Psoas muscle (tissue), 8 donors: ENCODE data around the gene UBA5. TPM values are rescaled to one million over a fixed set of nuclear protein-coding genes. Genes with fewer than 3 reads are reported as not detected.
A peak's percentile ranks its signal among the peaks of the same experiment; 100 is the strongest.
"Not testable (repeated sequence)": the region's sequence is repeated elsewhere in the genome, so short reads cannot be mapped to it uniquely, and the experiment has no call there.

ENCODE experiments used
- ATAC-seq, 4 donors: fragments of 200-7000 bp; cut with Tn5 transposase; one replicate each; pipeline ENCODE4 v1.9.1; 2020; ENCODE audit warnings: moderate library complexity in 3 of 4, mild to moderate bottlenecking in 2 of 4
- DNase-seq, 2 donors: peaks; one replicate each; pipeline ENCODE4 v3.0.0-alpha.2; 2020
- H3K27ac ChIP-seq: fragments of 200-600 bp; one replicate; pipeline ENCODE4 v1.8.0; 2022
- H3K27me3 ChIP-seq, 3 donors: fragments of 200-600 bp in 1 of 3; one replicate each; pipeline versions ENCODE4 v1.6.1 to v1.8.0; 2013 to 2022; ENCODE audit warnings: low read length in 2 of 3, mild to moderate bottlenecking in 2 of 3, moderate library complexity in 1 of 3; ENCODE audit not compliant: insufficient read depth in 3 of 3
- H3K36me3 ChIP-seq, 2 donors: fragments of 200-600 bp in 1 of 2; one replicate each; pipeline versions ENCODE4 v1.6.1 to v1.8.0; 2013 to 2022; ENCODE audit warnings: low read depth in 1 of 2, mild to moderate bottlenecking in 1 of 2, moderate library complexity in 1 of 2; ENCODE audit not compliant: insufficient read depth in 1 of 2
- H3K4me1 ChIP-seq: fragments of 200-600 bp; one replicate; pipeline ENCODE4 v1.8.0; 2022
- H3K4me3 ChIP-seq: fragments of 200-600 bp; one replicate; pipeline ENCODE4 v1.8.0; 2022; ENCODE audit warnings: mild to moderate bottlenecking
- H3K9me3 ChIP-seq: fragments of 200-600 bp; one replicate; pipeline ENCODE4 v1.8.0; 2022
- WGBS, 3 donors: extraction: QIAGEN DNeasy Blood & Tissue Kit; methylation state at CpG; one replicate each; pipeline versions ENCODE4 v1.1.6 to v1.1.7; 2013; 5-methylcytosine and 5-hydroxymethylcytosine counted together
- intact Hi-C, 2 donors: fragments of 100-400 bp; cut with DNase I; formaldehyde crosslinking; loops; one replicate each; pipeline versions ENCODE4 v1.11.0 to v1.14.2; 2022
- long read RNA-seq, 2 donors: library from polyadenylated mRNA; unstranded; transcript quantifications; one replicate each; pipeline ENCODE4 v2.0.0, GENCODE V29; 2021
- polyA plus RNA-seq, 3 donors: library from polyadenylated mRNA; stranded (reverse); fragments of 200-250 nt; gene quantifications; one replicate each; pipeline ENCODE4 v1.2.3, GENCODE V29; 2013
- total RNA-seq, 4 donors: library from RNA; stranded (reverse); fragmentation: NEBNext Ultra II Directional in 2 of 4; extraction: Animal tissue kit (Norgen Biotek cat#: 25700) in 2 of 4; gene quantifications; one replicate each; pipeline versions ENCODE4 v1.2.1 to v1.2.4, GENCODE V29; 2021 to 2023
- TF ChIP-seq, protein P1 (sequence below): fragments of 200-600 bp; IDR thresholded peaks from one replicate; pipeline ENCODE4 v1.8.0; 2022; ENCODE audit warnings: antibody characterized with exemption
- donor health status: healthy with polysubstance abuse.
- donor health status: DM: no; HTN: no; CAD: no; lungs with moderate emphysema.
- donor health status: Bipolar disorder and iron deficiency.
- donor health status: healthy.
- donor health status: DM: yes; HTN: yes; CAD: no.
- donor health status: DM: no; HTN: no; CAD: no.
- donor health status: DM: no; HTN: no; CAD: no.
- donor health status: DM: yes; HTN: yes; CAD: no.

UBA5 gene
- total RNA-seq (10 to 100 TPM; 22.2 to 29.2 (median 27.0) TPM), polyA plus RNA-seq (10 to 100 TPM; 16.2 to 31.1 (median 25.1) TPM)
- long read RNA-seq, donor 1, transcript UBA5-202 (12 exons, 3,705 nt), result major isoform, 18 of 24 reads
- long read RNA-seq, donor 1, partial matches to known transcripts, result 0 of 24 reads
- long read RNA-seq, donor 1, other reads (novel, unspliced or antisense), result 5 of 24 reads
- long read RNA-seq, donor 2, transcript UBA5-202 (12 exons, 3,705 nt), result major isoform, 88 of 105 reads
- long read RNA-seq, donor 2, partial matches to known transcripts, result 3 of 105 reads
- long read RNA-seq, donor 2, other reads (novel, unspliced or antisense), result 12 of 105 reads

DNA sequence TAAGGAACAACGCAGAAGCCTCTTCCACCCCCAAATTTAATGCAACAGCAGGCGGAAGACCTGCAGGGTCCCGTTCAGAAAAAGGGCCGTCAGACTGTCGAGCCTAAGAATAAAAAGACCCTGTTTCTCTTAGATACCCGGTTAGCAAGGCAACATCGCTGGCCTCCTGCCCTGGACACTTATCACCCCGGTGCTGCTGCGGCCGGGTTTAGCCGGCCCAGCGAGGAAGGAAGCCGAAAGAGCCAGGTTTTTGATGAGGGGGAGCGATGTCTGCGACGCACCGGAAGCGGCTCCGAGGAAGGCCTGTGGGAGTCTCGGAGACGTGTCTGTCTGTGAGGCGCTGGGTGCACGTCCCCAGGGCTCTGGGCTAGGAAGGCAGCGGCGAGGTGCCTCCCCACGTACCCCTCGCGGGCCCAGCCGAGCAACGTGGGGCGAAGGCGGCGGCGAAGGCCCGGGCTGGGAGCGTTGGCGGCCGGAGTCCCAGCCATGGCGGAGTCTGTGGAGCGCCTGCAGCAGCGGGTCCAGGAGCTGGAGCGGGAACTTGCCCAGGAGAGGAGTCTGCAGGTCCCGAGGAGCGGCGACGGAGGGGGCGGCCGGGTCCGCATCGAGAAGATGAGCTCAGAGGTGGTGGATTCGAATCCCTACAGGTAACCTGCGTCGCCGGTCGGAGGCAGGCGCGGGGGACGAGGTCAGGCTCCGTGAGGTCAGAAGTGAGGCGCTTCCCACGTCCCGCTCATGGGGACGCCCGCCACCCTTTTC, at the start of gene UBA5:
Gene UBA5, plus strand, starts transcription at position 278 of the 759 bp plus-strand sequence. Its CDS starts 209 bp downstream, at position 487.
- TF ChIP-seq, protein P1, sequence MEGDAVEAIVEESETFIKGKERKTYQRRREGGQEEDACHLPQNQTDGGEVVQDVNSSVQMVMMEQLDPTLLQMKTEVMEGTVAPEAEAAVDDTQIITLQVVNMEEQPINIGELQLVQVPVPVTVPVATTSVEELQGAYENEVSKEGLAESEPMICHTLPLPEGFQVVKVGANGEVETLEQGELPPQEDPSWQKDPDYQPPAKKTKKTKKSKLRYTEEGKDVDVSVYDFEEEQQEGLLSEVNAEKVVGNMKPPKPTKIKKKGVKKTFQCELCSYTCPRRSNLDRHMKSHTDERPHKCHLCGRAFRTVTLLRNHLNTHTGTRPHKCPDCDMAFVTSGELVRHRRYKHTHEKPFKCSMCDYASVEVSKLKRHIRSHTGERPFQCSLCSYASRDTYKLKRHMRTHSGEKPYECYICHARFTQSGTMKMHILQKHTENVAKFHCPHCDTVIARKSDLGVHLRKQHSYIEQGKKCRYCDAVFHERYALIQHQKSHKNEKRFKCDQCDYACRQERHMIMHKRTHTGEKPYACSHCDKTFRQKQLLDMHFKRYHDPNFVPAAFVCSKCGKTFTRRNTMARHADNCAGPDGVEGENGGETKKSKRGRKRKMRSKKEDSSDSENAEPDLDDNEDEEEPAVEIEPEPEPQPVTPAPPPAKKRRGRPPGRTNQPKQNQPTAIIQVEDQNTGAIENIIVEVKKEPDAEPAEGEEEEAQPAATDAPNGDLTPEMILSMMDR, result no peak
- peak; percentile 83 to 90 (median 86) for ATAC-seq
- WGBS, 3 donors, result 0% methylated on average over 53 to 64 of the region's 64 CpGs

DNA sequence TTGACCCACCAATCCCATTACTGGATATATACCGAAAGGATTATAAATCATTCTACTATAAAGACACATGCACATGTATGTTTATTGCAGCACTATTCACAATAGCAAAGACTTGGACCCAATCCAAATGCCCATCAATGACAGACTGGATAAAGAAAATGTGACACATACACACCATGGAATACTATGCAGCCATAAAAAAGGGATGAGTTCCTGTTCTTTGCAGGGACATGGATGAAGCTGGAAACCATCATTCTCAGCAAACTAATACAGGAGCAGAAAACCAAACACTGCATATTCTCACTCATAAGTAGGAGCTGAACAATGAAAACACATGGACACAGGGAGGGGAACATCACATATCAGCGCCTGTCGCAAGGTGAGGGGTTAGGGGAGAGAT, 44.8 kb upstream of the UBA5 start:
- not testable (repeated sequence) for H3K4me3 ChIP-seq, H3K9me3 ChIP-seq, H3K27ac ChIP-seq, DNase-seq, H3K27me3 ChIP-seq, ATAC-seq, H3K4me1 ChIP-seq
- H3K36me3 ChIP-seq, result peaks cover 0 to 19% of the 10 kb centered on the region in 2 donors
- WGBS, 3 donors, result 97 to 99% (median 98%) methylated on average over 3 of the region's 3 CpGs
- intact Hi-C loops, result loop anchor here in 1 of 2 donors (5.0 kb wide), 1 partner anchor 368 kb away; no protein-coding TSS in a partner anchor

More for the DNA sequence above, at the start of gene UBA5:
- H3K9me3 ChIP-seq, result no peaks in the 10 kb centered on the region
- peaks cover 21% of the 10 kb centered on the region for H3K4me1 ChIP-seq
- peak within 1 kb of the TSS; percentile 95 for H3K4me3 ChIP-seq
- H3K36me3 ChIP-seq, result peaks cover 0 to 7% of the 10 kb centered on the region in 2 donors
- peak within 1 kb of the TSS; percentile 85 for H3K27ac ChIP-seq
- DNase-seq, result peak; percentile 72 to 86
- intact Hi-C loops, result loop anchor here in 1 of 2 donors (10.0 kb wide), 1 partner anchor 55 kb away; no protein-coding TSS in a partner anchor
- no peaks in the 10 kb centered on the region for H3K27me3 ChIP-seq

DNA sequence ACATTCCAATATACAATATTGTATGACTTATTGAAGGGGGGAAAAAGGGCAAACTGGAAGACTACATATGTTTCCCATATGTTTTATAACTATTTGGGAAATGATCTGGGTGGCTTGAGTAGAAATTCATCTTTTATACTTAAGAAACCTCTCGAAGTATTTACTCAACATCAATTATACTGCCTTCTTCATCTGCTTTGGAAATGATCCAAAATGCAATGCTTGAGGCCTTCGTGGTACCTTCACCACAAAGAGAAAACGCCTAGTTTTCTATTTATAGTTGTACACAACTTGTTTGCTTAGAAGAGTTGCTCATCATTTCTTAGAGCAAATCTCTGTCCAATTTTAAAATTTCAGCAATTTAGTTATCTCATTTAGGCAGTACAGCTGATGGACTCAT, 44.2 kb upstream of the UBA5 start:
- Histone ChIP-seq H3K36me3 (peaks cover 0 to 22% of the 10 kb centered on the region in 2 donors), H3K9me3 (peaks cover 5% of the 10 kb centered on the region), H3K4me3 (no peak overlapping the region), H3K4me1 (no peaks in the 10 kb centered on the region), H3K27ac (no peak overlapping the region), H3K27me3 (no peaks in the 10 kb centered on the region)
- TF ChIP-seq, protein P1, result no peak
- intact Hi-C loops, result loop anchor here in 1 of 2 donors (5.0 kb wide), 1 partner anchor 369 kb away; no protein-coding TSS in a partner anchor
- 58 to 82% (median 76%) methylated on average over 3 of the region's 3 CpGs for WGBS, 3 donors
- no peak for ATAC-seq
- no peak for DNase-seq

DNA sequence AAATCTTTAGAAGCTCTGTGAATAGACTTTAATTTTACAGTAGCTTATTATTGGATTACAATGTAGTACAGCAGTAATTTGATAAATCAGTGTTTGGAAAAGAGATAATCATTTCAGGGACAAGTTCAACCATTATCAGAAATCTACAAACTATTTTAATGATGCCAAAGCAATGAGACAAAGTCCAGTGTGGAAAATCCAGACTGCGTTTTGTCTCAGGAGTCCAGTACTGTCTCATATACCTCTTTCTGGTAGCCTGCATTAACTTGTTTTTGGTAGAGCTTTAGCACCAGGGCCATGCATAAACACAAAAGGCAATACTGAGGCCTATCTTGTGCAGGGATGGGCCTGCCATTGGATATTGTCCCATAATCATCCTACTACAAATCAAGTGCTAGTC, 43.3 kb upstream of the UBA5 start:
- Histone ChIP-seq H3K36me3 (peaks cover 0 to 25% of the 10 kb centered on the region in 2 donors), H3K9me3 (peaks cover 5% of the 10 kb centered on the region), H3K27me3 (no peaks in the 10 kb centered on the region), H3K4me1 (no peaks in the 10 kb centered on the region), H3K4me3 (no peak overlapping the region), H3K27ac (no peak overlapping the region)
- TF ChIP-seq, protein P1, result no peak
- DNase-seq (no peak), ATAC-seq (no peak)
- WGBS, 3 donors, result 93 to 96% (median 94%) methylated on average over 1 of the region's 1 CpG
- intact Hi-C loops, result loop anchor here in 1 of 2 donors (5.0 kb wide), 1 partner anchor 369 kb away; no protein-coding TSS in a partner anchor

DNA sequence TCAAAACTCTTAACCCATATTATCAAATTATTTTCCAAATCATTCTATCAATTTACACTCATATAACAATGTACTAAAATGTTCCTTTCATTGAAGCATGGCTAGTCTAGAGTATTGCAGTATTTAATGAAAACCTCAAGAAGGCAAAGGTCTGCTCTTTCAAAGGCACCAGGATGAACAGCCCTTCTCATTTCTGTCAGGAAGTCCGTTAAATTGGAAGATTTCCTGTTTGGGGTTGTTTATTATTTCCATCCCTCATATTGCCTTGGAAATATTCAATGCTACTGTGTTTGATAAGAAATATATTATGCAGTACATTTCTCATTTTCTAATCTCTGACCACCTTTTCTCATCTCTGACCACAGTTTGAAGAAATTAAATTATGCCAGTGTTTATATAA, 38.0 kb upstream of the UBA5 start:
- H3K4me1 ChIP-seq, result no peaks in the 10 kb centered on the region
- TF ChIP-seq, protein P1, result no peak
- 49 to 65% (median 56%) methylated on average over 1 of the region's 1 CpG for WGBS, 3 donors
- DNase-seq, result no peak
- no peak overlapping the region for H3K27ac ChIP-seq
- intact Hi-C loops, result no loop called here
- ATAC-seq, result no peak
- H3K36me3 ChIP-seq, result peaks cover 0 to 48% of the 10 kb centered on the region in 2 donors
- no peaks in the 10 kb centered on the region for H3K9me3 ChIP-seq
- no peaks in the 10 kb centered on the region for H3K27me3 ChIP-seq
- H3K4me3 ChIP-seq, result no peak overlapping the region
